Lung (tissue), 12 donors: ENCODE data around the gene IL4R. TPM values are rescaled to one million over a fixed set of nuclear protein-coding genes. Genes with fewer than 3 reads are reported as not detected.
"Not testable (repeated sequence)": the region's sequence is repeated elsewhere in the genome, so short reads cannot be mapped to it uniquely, and the experiment has no call there.

Experiments used
- ATAC-seq: fragments of 200-7000 bp; cut with Tn5 transposase; one replicate; pipeline ENCODE4 v1.9.1; 2020; ENCODE audit warnings: moderate number of reproducible peaks; ENCODE audit not compliant: insufficient read depth, low FRiP score
- DNase-seq, 3 donors: peaks; one replicate each; pipeline ENCODE4 v3.0.0-alpha.2; 2013 to 2017
- H3K27ac ChIP-seq, 2 donors: one replicate each; pipeline ENCODE4 v1.5.1; 2013; ENCODE audit warnings: mild to moderate bottlenecking in 2 of 2, moderate library complexity in 2 of 2, control low read depth in 1 of 2, inconsistent platforms in 1 of 2, low read depth in 1 of 2, low read length in 1 of 2
- H3K27me3 ChIP-seq, 3 donors: one replicate each; pipeline ENCODE4 v1.5.1; 2013; ENCODE audit warnings: low read length in 2 of 3; ENCODE audit not compliant: control insufficient read depth in 3 of 3, insufficient read depth in 3 of 3
- H3K36me3 ChIP-seq, 4 donors: one replicate each; pipeline ENCODE4 v1.5.1; 2013; ENCODE audit warnings: low read length in 4 of 4, mild to moderate bottlenecking in 1 of 4, moderate library complexity in 1 of 4; ENCODE audit not compliant: control insufficient read depth in 4 of 4, insufficient read depth in 4 of 4
- H3K4me1 ChIP-seq, 5 donors: one replicate each; pipeline ENCODE4 v1.5.1; 2013; ENCODE audit warnings: low read length in 5 of 5, mild to moderate bottlenecking in 2 of 5, moderate library complexity in 1 of 5; ENCODE audit not compliant: control insufficient read depth in 5 of 5, insufficient read depth in 5 of 5
- H3K4me3 ChIP-seq: one replicate; pipeline ENCODE4 v1.5.1; 2013; ENCODE audit warnings: mild to moderate bottlenecking, control low read depth, moderate library complexity
- H3K9ac ChIP-seq, 2 donors: one replicate each; pipeline ENCODE4 v1.5.1; 2013; ENCODE audit warnings: low read length in 2 of 2, control low read depth in 1 of 2; ENCODE audit not compliant: insufficient read depth in 1 of 2
- H3K9me3 ChIP-seq, 4 donors: one replicate each; pipeline ENCODE4 v1.5.1; 2013; ENCODE audit warnings: low read length in 3 of 4, mild to moderate bottlenecking in 1 of 4, moderate library complexity in 1 of 4; ENCODE audit not compliant: control insufficient read depth in 4 of 4, insufficient read depth in 3 of 4
- WGBS, 2 donors: extraction: QIAGEN DNeasy Blood & Tissue Kit; methylation state at CpG; one replicate each; pipeline ENCODE4 v1.1.7; 2013; 5-methylcytosine and 5-hydroxymethylcytosine counted together
- polyA plus RNA-seq, 2 donors: library from polyadenylated mRNA; stranded (reverse); fragments of 200-250 nt; gene quantifications; one replicate each; pipeline ENCODE4 v1.2.1, GENCODE V29; 2013
- total RNA-seq, 2 donors: library from RNA; depleted of rRNA in 1 of 2; stranded (reverse); fragments of >200 nt in 1 of 2; gene quantifications; one replicate each; pipeline ENCODE4 v1.2.1, GENCODE V29; 2014 to 2021
- TF ChIP-seq, protein P1 (sequence below): IDR thresholded peaks from 2 replicates; pipeline ENCODE4 v1.5.1; 2012; ENCODE audit warnings: mild to moderate bottlenecking; ENCODE audit errors: control extremely low read depth, extremely low read depth
- donor health status: control.
- donor health status: control.
- donor health status: Bipolar disorder and iron deficiency.
- donor health status: healthy.
- donor health status: DM: yes; HTN: yes; CAD: no.

Gene IL4R
- total and polyA plus RNA-seq, 4 donors = 61.3 to 175 (median 114) TPM

GRCh38 chr16:27273670-27274423 is 39.9 kb upstream of the IL4R start:
- no peak overlapping the region for H3K4me3 ChIP-seq
- TF ChIP-seq, protein P1, sequence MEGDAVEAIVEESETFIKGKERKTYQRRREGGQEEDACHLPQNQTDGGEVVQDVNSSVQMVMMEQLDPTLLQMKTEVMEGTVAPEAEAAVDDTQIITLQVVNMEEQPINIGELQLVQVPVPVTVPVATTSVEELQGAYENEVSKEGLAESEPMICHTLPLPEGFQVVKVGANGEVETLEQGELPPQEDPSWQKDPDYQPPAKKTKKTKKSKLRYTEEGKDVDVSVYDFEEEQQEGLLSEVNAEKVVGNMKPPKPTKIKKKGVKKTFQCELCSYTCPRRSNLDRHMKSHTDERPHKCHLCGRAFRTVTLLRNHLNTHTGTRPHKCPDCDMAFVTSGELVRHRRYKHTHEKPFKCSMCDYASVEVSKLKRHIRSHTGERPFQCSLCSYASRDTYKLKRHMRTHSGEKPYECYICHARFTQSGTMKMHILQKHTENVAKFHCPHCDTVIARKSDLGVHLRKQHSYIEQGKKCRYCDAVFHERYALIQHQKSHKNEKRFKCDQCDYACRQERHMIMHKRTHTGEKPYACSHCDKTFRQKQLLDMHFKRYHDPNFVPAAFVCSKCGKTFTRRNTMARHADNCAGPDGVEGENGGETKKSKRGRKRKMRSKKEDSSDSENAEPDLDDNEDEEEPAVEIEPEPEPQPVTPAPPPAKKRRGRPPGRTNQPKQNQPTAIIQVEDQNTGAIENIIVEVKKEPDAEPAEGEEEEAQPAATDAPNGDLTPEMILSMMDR = no peak
- no peaks in the 10 kb centered on the region for H3K27me3 ChIP-seq
- DNase-seq (no peak), ATAC-seq (no peak)
- no peak overlapping the region for H3K9ac ChIP-seq
- H3K27ac ChIP-seq = no peak overlapping the region
- 76 to 82% methylated on average over 8 of the region's 8 CpGs for WGBS, 2 donors
- peaks cover 0 to 5% (median 0%) of the 10 kb centered on the region in 5 donors for H3K4me1 ChIP-seq
- no peaks in the 10 kb centered on the region for H3K36me3 ChIP-seq
- no peaks in the 10 kb centered on the region for H3K9me3 ChIP-seq

DNA sequence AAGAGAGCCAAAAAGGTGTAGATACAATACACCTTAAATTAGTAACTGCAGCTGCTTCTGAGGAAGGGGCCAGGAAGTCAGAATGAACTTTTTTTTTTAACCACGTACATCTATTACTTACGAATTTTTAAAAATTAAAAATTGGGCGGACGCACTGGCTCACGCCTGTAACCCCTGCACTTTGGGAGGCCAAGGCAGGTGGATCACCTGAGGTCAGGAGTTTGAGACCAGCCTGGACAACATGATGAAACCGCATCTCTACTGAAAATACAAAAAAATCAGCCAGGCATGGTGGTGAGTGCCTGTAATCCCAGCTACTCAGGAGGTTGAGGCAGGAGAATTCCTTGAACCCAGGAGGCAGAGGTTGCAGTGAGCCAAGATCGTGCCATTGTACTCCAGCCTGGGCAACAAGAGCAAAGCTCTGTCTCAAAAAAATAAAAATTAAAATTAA is 39.3 kb upstream of the IL4R start:
- not testable (repeated sequence) for H3K4me1 ChIP-seq, H3K36me3 ChIP-seq, H3K4me3 ChIP-seq, H3K27me3 ChIP-seq, DNase-seq, H3K9me3 ChIP-seq, H3K9ac ChIP-seq, ATAC-seq, H3K27ac ChIP-seq
- WGBS, 2 donors = 79 to 87% methylated on average over 7 of the region's 7 CpGs

DNA sequence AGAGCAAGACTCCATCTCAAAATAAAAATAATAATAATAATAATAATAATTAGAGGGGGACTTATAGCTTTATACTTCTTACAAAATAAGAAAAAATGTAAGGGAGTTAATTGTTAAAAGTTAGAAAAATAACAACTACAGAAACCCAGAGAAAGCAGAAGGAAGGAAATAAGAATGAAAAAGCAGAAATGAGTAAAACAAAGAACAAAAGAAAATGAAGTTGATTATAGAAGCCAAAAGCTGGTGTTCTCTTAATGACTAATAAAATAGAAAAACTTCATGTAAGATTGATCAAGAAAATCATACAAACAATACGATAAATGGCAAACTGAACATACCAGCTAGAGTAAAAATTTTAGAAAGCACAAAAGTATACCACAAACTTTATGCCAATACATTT is 38.4 kb upstream of the IL4R start:
- no peak overlapping the region for H3K9ac ChIP-seq
- TF ChIP-seq, protein P1 = no peak
- WGBS, 2 donors = 70 to 86% methylated on average over 1 of the region's 1 CpG
- no peaks in the 10 kb centered on the region for H3K4me1 ChIP-seq
- H3K27ac ChIP-seq = no peak overlapping the region
- DNase-seq (no peak), ATAC-seq (no peak)
- H3K9me3 ChIP-seq = no peaks in the 10 kb centered on the region
- H3K27me3 ChIP-seq = no peaks in the 10 kb centered on the region
- no peaks in the 10 kb centered on the region for H3K36me3 ChIP-seq
- H3K4me3 ChIP-seq = no peak overlapping the region

- no peak overlapping the region for H3K9ac ChIP-seq
- H3K4me3 ChIP-seq = no peak overlapping the region
- no peak for ATAC-seq
- H3K27ac ChIP-seq = no peak overlapping the region
- no peaks in the 10 kb centered on the region for H3K36me3 ChIP-seq
- peaks cover 0 to 4% (median 0%) of the 10 kb centered on the region in 5 donors for H3K4me1 ChIP-seq
- H3K27me3 ChIP-seq = no peaks in the 10 kb centered on the region
- H3K9me3 ChIP-seq = no peaks in the 10 kb centered on the region
- TF ChIP-seq, protein P1 = no peak
- no peak for DNase-seq
- 78 to 84% methylated on average over 7 of the region's 7 CpGs for WGBS, 2 donors
These were observed 32.5 kb upstream of the IL4R start for GRCh38 chr16:27281243-27281642.
